PC-9 (cell line): ENCODE data around the gene DCAF17. TPM values are rescaled to one million over a fixed set of nuclear protein-coding genes. Genes with fewer than 3 reads are reported as not detected.

ENCODE experiments used
- BruUV-seq: library from RNA; stranded (reverse); fragments of 400-500 nt; replicated peaks from 2 replicates; lab custom pipeline; 2021; lab: Mats Ljungman, UMichigan
- CTCF ChIA-PET: fragments of 300-600 bp; sonication (Branson Sonifier 250); formaldehyde crosslinking; loops from one replicate; lab custom pipeline; 2022; ENCODE audit warnings: antibody characterized with exemption; lab: Charles Lee
- POLR2A ChIA-PET: fragments of 300-600 bp; sonication (Branson Sonifier 250); formaldehyde crosslinking; loops from one replicate; lab custom pipeline; 2022; ENCODE audit warnings: antibody characterized with exemption; ENCODE audit not compliant: unreplicated experiment; lab: Charles Lee
- DNase-seq, 2 experiments: peaks; one replicate each; pipeline versions ENCODE4 v3.0.0 to v3.0.0-alpha.2; 2015 to 2022; ENCODE audit warnings: mixed read lengths in 1 of 2
- H2AFZ ChIP-seq: fragments of 200-600 bp; sonication (generic); 2 replicates; pipeline ENCODE4 v1.8.1; 2017; ENCODE audit warnings: antibody characterized with exemption
- H3F3A ChIP-seq: fragments of 200-600 bp; sonication (generic); 2 replicates; pipeline ENCODE4 v1.8.1; 2017; ENCODE audit warnings: antibody characterized with exemption, mild to moderate bottlenecking, low read depth; ENCODE audit not compliant: insufficient read depth
- H3K27ac ChIP-seq: fragments of 200-600 bp; sonication (generic); 2 replicates; pipeline ENCODE4 v1.6.1; 2016; ENCODE audit warnings: mixed run types
- H3K27me3 ChIP-seq: fragments of 200-600 bp; sonication (generic); 2 replicates; pipeline ENCODE4 v1.6.1; 2016; ENCODE audit warnings: low read depth, mixed run types; ENCODE audit not compliant: insufficient read depth
- H3K36me3 ChIP-seq: fragments of 200-600 bp; sonication (generic); 2 replicates; pipeline ENCODE4 v1.6.1; 2016; ENCODE audit warnings: low read depth, mixed run types
- H3K4me1 ChIP-seq: fragments of 200-600 bp; sonication (generic); replicated peaks from 2 replicates; pipeline ENCODE4 v1.6.1; 2016; ENCODE audit warnings: mixed run types; ENCODE audit not compliant: insufficient read depth
- H3K4me2 ChIP-seq: fragments of 200-600 bp; sonication (generic); 2 replicates; pipeline ENCODE4 v1.6.1; 2017; ENCODE audit warnings: mixed run types
- H3K4me3 ChIP-seq: fragments of 200-600 bp; sonication (generic); 2 replicates; pipeline ENCODE4 v1.6.1; 2016; ENCODE audit warnings: mixed run types
- H3K79me2 ChIP-seq: fragments of 200-600 bp; sonication (generic); 2 replicates; pipeline ENCODE4 v1.6.1; 2017; ENCODE audit warnings: low read depth, mixed run types
- H3K9me2 ChIP-seq: fragments of 200-600 bp; sonication (generic); 2 replicates; pipeline ENCODE4 v1.8.1; 2017; ENCODE audit warnings: mild to moderate bottlenecking; ENCODE audit not compliant: insufficient read depth
- H3K9me3 ChIP-seq: fragments of 200-600 bp; sonication (generic); 2 replicates; pipeline ENCODE4 v1.8.1; 2016; ENCODE audit warnings: low read depth; ENCODE audit not compliant: insufficient read depth
- H4K20me1 ChIP-seq: fragments of 200-600 bp; sonication (generic); 2 replicates; pipeline ENCODE4 v1.8.1; 2017; ENCODE audit not compliant: insufficient read depth
- CTCF ChIP-seq: fragments of 200-600 bp; sonication (generic); conservative IDR thresholded peaks from 2 replicates; pipeline ENCODE4 v1.6.1; 2017; ENCODE audit warnings: mixed run types, antibody characterized with exemption, mild to moderate bottlenecking, moderate library complexity
- EZH2 ChIP-seq: fragments of 200-600 bp; sonication (generic); IDR thresholded peaks from 2 replicates; pipeline ENCODE4 v1.8.0; 2017; ENCODE audit warnings: antibody characterized with exemption, low read depth
- intact Hi-C: fragments of 100-400 bp; cut with micrococcal nuclease; formaldehyde crosslinking; loops from one replicate; pipeline ENCODE4 v1.10.0; 2022; ENCODE audit not compliant: unreplicated experiment
- total RNA-seq: library from RNA; stranded (reverse); gene quantifications from 2 replicates; pipeline ENCODE4 v1.2.3, GENCODE V29; 2021

DCAF17 gene
- total RNA-seq, 1 experiment from 2014 or later: 22.0 TPM

- no peak overlapping the region for H3K27ac ChIP-seq
- no peak for DNase-seq
- BruUV-seq: no TSS peak
- CTCF ChIA-PET: no interaction called here
- H4K20me1 ChIP-seq: no peaks in the 10 kb centered on the region
- H3F3A ChIP-seq: no peaks in the 10 kb centered on the region; the same call in 1 of the 2 replicates
- POLR2A ChIA-PET: no interaction called here
- peaks cover 18% of the 10 kb centered on the region; the same call in 1 of the 2 replicates for H3K79me2 ChIP-seq
- H3K4me3 ChIP-seq: no peak overlapping the region
- TF ChIP-seq EZH2 (no peak), CTCF (no peak)
- peaks cover 27% of the 10 kb centered on the region for H3K4me1 ChIP-seq
- H3K4me2 ChIP-seq: no peak overlapping the region
- H3K9me2 ChIP-seq: no peaks in the 10 kb centered on the region; the same call in 1 of the 2 replicates
- H3K9me3 ChIP-seq: peaks cover 21% of the 10 kb centered on the region
- H3K36me3 ChIP-seq: no peaks in the 10 kb centered on the region
- no peak overlapping the region for H2AFZ ChIP-seq
- no peaks in the 10 kb centered on the region for H3K27me3 ChIP-seq
- intact Hi-C loops: no loop called here
Observed at GRCh38 chr2:171407030-171407675, 26.9 kb upstream of the DCAF17 start.

DNA sequence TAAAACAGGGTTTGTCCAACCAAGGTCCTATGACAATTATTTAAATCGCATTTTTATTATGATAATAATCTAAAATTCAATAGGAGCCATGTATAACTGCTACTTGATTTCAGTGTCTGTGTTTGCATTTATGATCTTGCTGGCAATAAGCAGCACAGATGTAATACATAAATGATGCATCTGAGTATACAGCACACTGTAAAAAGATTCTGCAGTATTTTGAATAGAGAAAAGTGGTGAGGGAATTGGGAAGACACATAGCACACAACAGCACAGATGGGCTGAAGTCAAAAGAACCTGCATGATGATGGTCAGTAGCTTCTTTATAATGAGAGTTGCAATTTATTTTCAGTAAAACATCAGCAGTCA is 26.4 kb upstream of the DCAF17 start:
- Histone ChIP-seq H3K9me2 (no peaks in the 10 kb centered on the region; the same call in 1 of the 2 replicates), H3K9me3 (peaks cover 19% of the 10 kb centered on the region), H3K4me3 (no peak overlapping the region), H4K20me1 (no peaks in the 10 kb centered on the region), H2AFZ (no peak overlapping the region), H3K36me3 (no peaks in the 10 kb centered on the region), H3K27me3 (no peaks in the 10 kb centered on the region), H3F3A (no peaks in the 10 kb centered on the region; the same call in 1 of the 2 replicates), H3K27ac (no peak overlapping the region), H3K4me1 (peaks cover 27% of the 10 kb centered on the region), H3K4me2 (no peak overlapping the region), H3K79me2 (peaks cover 14% of the 10 kb centered on the region; the same call in 1 of the 2 replicates)
- intact Hi-C loops: no loop called here
- CTCF ChIA-PET: no interaction called here
- POLR2A ChIA-PET: no interaction called here
- TF ChIP-seq CTCF (no peak), EZH2 (no peak)
- DNase-seq: no peak
- BruUV-seq: no TSS peak

GRCh38 chr2:171409436-171409971 is 24.5 kb upstream of the DCAF17 start:
- no peak overlapping the region for H2AFZ ChIP-seq

More at GRCh38 chr2:171409436-171409971, 24.5 kb upstream of the DCAF17 start:
- CTCF ChIA-PET: interaction anchor here (0.7 kb wide), 1 partner anchor 437 kb away, joined by 3 read pairs; no protein-coding TSS in a partner anchor
- Histone ChIP-seq H4K20me1 (no peaks in the 10 kb centered on the region), H3K9me2 (no peaks in the 10 kb centered on the region; the same call in 1 of the 2 replicates), H3K27ac (no peak overlapping the region), H3K79me2 (peaks cover 14% of the 10 kb centered on the region), H3K9me3 (peaks cover 14% of the 10 kb centered on the region; the same call in 1 of the 2 replicates), H3F3A (no peaks in the 10 kb centered on the region; the same call in 1 of the 2 replicates), H3K4me1 (peaks cover 20% of the 10 kb centered on the region), H3K4me3 (no peak overlapping the region), H3K36me3 (no peaks in the 10 kb centered on the region), H3K4me2 (no peak overlapping the region), H3K27me3 (no peaks in the 10 kb centered on the region)
- BruUV-seq: no TSS peak
- TF ChIP-seq CTCF (no peak), EZH2 (no peak)
- DNase-seq: no peak
- POLR2A ChIA-PET: interaction anchor here (0.6 kb wide), 2 partner anchors 248 to 448 kb away, joined by 3 to 5 read pairs; no protein-coding TSS in a partner anchor
- intact Hi-C loops: no loop called here
